ENCODE results near the gene JADE2.

- TF ChIP-seq POLR2A (IDR thresholded peaks at IDR 0.05; ENCODE audit: borderline replicate concordance, extremely low read depth, insufficient read depth, insufficient read length), result no peak
- no peak for TF ChIP-seq CTCF (IDR thresholded peaks at IDR 0.05 in 2 of 3, conservative IDR thresholded peaks at IDR 0.05 in 1 of 3; ENCODE audit: borderline replicate concordance in 1 of 3, insufficient read depth in 1 of 3, low read depth in 2 of 3, low read length in 2 of 3)
- no peak for TF ChIP-seq TCF7L2 (IDR thresholded peaks at IDR 0.05; ENCODE audit: borderline replicate concordance, extremely low read depth, insufficient read depth, insufficient read length)
These were observed 42.8 kb downstream of the JADE2 start for GRCh38 chr5:134568337-134568700.
